Hepatocyte (in vitro differentiated cells): ENCODE measurements around the gene CD80. TPM values are rescaled to one million over a fixed set of nuclear protein-coding genes. Genes with fewer than 3 reads are reported as not detected.

Source experiments
- DNase-seq: peaks from one replicate; pipeline ENCODE4 v3.0.0-alpha.2; 2016; ENCODE audit warnings: low spot score
- H2AFZ ChIP-seq: fragments of 200-600 bp; sonication (generic); 2 replicates; pipeline ENCODE4 v1.6.0; 2016; ENCODE audit warnings: antibody characterized with exemption, mild to moderate bottlenecking
- H3K27ac ChIP-seq: fragments of 200-600 bp; sonication (generic); 2 replicates; pipeline ENCODE4 v1.5.1; 2016; ENCODE audit warnings: mild to moderate bottlenecking
- H3K27me3 ChIP-seq: fragments of 200-600 bp; sonication (generic); 2 replicates; pipeline ENCODE4 v1.6.1; 2016
- H3K36me3 ChIP-seq: fragments of 200-600 bp; sonication (generic); replicated peaks from 2 replicates; pipeline ENCODE4 v1.5.1; 2016; ENCODE audit warnings: low read depth; ENCODE audit not compliant: insufficient read depth
- H3K4me1 ChIP-seq: fragments of 200-600 bp; sonication (generic); 2 replicates; pipeline ENCODE4 v1.5.1; 2016; ENCODE audit warnings: mild to moderate bottlenecking, moderate library complexity; ENCODE audit not compliant: insufficient read depth
- H3K4me2 ChIP-seq: fragments of 200-600 bp; sonication (generic); 2 replicates; pipeline ENCODE4 v1.6.0; 2016
- H3K4me3 ChIP-seq: fragments of 200-600 bp; sonication (generic); 2 replicates; pipeline ENCODE4 v1.5.1; 2016; ENCODE audit warnings: mild to moderate bottlenecking
- H3K79me2 ChIP-seq: fragments of 200-600 bp; sonication (generic); 2 replicates; pipeline ENCODE4 v1.6.0; 2017; ENCODE audit warnings: mild to moderate bottlenecking
- H3K9me2 ChIP-seq: fragments of 200-600 bp; sonication (generic); replicated peaks from 2 replicates; pipeline ENCODE4 v1.6.0; 2017; ENCODE audit warnings: mild to moderate bottlenecking; ENCODE audit not compliant: insufficient read depth
- H3K9me3 ChIP-seq: fragments of 200-600 bp; sonication (generic); 2 replicates; pipeline ENCODE4 v1.5.1; 2016; ENCODE audit warnings: low read depth, mild to moderate bottlenecking
- H4K20me1 ChIP-seq: fragments of 200-600 bp; sonication (generic); 2 replicates; pipeline ENCODE4 v1.6.0; 2016; ENCODE audit warnings: mild to moderate bottlenecking; ENCODE audit not compliant: insufficient read depth, poor library complexity, severe bottlenecking
- EZH2 ChIP-seq: fragments of 200-600 bp; sonication (generic); IDR thresholded peaks from 2 replicates; pipeline ENCODE4 v1.6.1; 2016; ENCODE audit warnings: antibody characterized with exemption, mild to moderate bottlenecking, borderline replicate concordance
- EZH2phosphoT487 ChIP-seq: fragments of 200-600 bp; sonication (generic); IDR thresholded peaks from one replicate; pipeline ENCODE4 v1.6.1; 2018; ENCODE audit warnings: antibody characterized with exemption, mild to moderate bottlenecking, low read depth, moderate library complexity; ENCODE audit not compliant: unreplicated experiment, severe bottlenecking
- WGBS: methylation state at CpG from one replicate; pipeline ENCODE4 v1.1.6; 2016; ENCODE audit warnings: low lambda C conversion rate; ENCODE audit errors: missing lambda C conversion rate; 5-methylcytosine and 5-hydroxymethylcytosine counted together
- polyA plus RNA-seq: library from polyadenylated mRNA; unstranded; fragments of >200 nt; fragmentation: Nextera tagmentation; extraction: Ambion mirVana; gene quantifications from 2 replicates; pipeline ENCODE4 v1.2.1, GENCODE V29; 2016
- total RNA-seq: library from RNA; depleted of rRNA; stranded (reverse); fragments of >200 nt; gene quantifications from 2 replicates; pipeline ENCODE4 v1.2.3, GENCODE V29; 2014
- TF ChIP-seq, protein P1 (sequence below): fragments of 200-600 bp; sonication (generic); IDR thresholded peaks from 2 replicates; pipeline ENCODE4 v1.5.1; 2016; ENCODE audit warnings: antibody characterized with exemption, mild to moderate bottlenecking; ENCODE audit not compliant: poor library complexity

The CD80 gene
- total and polyA plus RNA-seq, 2 experiments from 2014 or later = 0.07 TPM; not detected in 1

DNA sequence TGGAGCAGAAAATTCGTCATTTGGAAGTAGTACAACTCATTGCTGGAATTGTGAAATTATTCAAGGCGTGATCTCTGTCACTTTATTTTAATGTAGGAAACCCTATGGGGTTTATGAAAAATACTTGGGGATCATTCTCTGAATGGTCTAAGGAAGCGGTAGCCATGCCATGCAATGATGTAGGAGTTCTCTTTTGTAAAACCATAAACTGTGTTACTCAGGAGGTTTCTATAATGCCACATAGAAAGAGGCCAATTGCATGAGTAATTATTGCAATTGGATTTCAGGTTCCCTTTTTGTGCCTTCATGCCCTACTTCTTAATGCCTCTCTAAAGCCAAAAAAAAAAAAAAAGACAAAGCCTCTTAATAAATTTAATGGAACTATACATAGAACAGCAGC is 66.6 kb downstream of the CD80 start:
- no peak overlapping the region for H3K4me2 ChIP-seq
- no peaks in the 10 kb centered on the region for H4K20me1 ChIP-seq
- peaks cover 7% of the 10 kb centered on the region for H3K4me1 ChIP-seq
- H3K27me3 ChIP-seq = no peaks in the 10 kb centered on the region
- TF ChIP-seq EZH2phosphoT487 (no peak), EZH2 (no peak)
- TF ChIP-seq, protein P1, sequence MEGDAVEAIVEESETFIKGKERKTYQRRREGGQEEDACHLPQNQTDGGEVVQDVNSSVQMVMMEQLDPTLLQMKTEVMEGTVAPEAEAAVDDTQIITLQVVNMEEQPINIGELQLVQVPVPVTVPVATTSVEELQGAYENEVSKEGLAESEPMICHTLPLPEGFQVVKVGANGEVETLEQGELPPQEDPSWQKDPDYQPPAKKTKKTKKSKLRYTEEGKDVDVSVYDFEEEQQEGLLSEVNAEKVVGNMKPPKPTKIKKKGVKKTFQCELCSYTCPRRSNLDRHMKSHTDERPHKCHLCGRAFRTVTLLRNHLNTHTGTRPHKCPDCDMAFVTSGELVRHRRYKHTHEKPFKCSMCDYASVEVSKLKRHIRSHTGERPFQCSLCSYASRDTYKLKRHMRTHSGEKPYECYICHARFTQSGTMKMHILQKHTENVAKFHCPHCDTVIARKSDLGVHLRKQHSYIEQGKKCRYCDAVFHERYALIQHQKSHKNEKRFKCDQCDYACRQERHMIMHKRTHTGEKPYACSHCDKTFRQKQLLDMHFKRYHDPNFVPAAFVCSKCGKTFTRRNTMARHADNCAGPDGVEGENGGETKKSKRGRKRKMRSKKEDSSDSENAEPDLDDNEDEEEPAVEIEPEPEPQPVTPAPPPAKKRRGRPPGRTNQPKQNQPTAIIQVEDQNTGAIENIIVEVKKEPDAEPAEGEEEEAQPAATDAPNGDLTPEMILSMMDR = no peak
- WGBS = 90% methylated on average over 3 of the region's 3 CpGs
- no peaks in the 10 kb centered on the region for H3K79me2 ChIP-seq
- H2AFZ ChIP-seq = no peak overlapping the region
- no peaks in the 10 kb centered on the region for H3K9me3 ChIP-seq
- no peak for DNase-seq
- H3K27ac ChIP-seq = no peak overlapping the region
- no peak overlapping the region for H3K4me3 ChIP-seq
- no peaks in the 10 kb centered on the region for H3K36me3 ChIP-seq
- no peaks in the 10 kb centered on the region for H3K9me2 ChIP-seq

DNA sequence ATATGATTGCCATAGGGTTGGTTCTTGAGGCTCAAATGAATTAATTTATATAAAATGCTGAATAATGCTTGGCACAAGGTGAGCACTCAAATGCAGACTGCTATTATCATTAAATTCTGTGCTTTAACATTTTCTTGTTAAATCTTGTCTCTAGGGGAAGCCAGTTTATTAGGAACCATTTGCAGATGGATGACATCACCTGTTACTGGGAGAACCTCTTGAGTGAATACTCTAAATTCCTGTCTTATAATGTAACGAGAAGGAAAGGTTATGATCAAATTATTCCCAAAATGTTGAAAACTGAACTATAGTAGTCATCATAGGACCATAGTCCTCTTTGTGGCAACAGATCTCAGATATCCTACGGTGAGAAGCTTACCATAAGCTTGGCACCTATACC is 67.3 kb downstream of the CD80 start:
- no peaks in the 10 kb centered on the region for H3K9me2 ChIP-seq
- no peaks in the 10 kb centered on the region for H3K79me2 ChIP-seq
- H3K36me3 ChIP-seq = no peaks in the 10 kb centered on the region
- no peak overlapping the region for H3K4me2 ChIP-seq
- peaks cover 1% of the 10 kb centered on the region for H3K4me1 ChIP-seq
- H3K9me3 ChIP-seq = no peaks in the 10 kb centered on the region
- TF ChIP-seq, protein P1 = no peak
- TF ChIP-seq EZH2phosphoT487 = no peak
- H4K20me1 ChIP-seq = no peaks in the 10 kb centered on the region
- no peak for DNase-seq
- no peak overlapping the region for H3K4me3 ChIP-seq
- no peaks in the 10 kb centered on the region for H3K27me3 ChIP-seq
- no peak overlapping the region for H3K27ac ChIP-seq
- no peak overlapping the region for H2AFZ ChIP-seq
- WGBS = 96% methylated on average over 2 of the region's 2 CpGs

DNA sequence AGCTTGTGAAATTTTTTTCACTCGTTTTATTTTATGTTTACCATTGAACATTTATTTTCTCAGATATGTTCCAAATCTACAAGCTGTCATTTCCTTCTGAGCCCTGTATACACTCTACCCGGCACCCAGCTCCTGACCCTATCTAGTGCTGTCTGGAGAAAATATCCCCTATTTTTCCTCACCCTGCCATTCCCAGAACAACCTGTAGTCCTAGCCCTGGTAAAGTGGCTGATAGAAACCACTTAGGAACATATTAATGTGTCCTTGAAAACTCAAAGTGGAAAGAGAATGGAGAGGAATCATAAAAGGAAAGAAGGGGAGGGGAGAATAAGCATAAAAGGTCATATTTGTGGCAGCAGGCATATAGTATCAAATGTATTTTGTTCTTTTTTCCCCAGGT is 69.3 kb downstream of the CD80 start:
- Histone ChIP-seq H3K4me1 (no peaks in the 10 kb centered on the region), H3K27ac (no peak overlapping the region), H3K9me3 (no peaks in the 10 kb centered on the region), H4K20me1 (no peaks in the 10 kb centered on the region), H3K9me2 (no peaks in the 10 kb centered on the region), H3K36me3 (no peaks in the 10 kb centered on the region), H2AFZ (no peak overlapping the region), H3K79me2 (no peaks in the 10 kb centered on the region), H3K27me3 (no peaks in the 10 kb centered on the region), H3K4me2 (no peak overlapping the region), H3K4me3 (no peak overlapping the region)
- TF ChIP-seq EZH2 = no peak
- no peak for TF ChIP-seq EZH2phosphoT487
- TF ChIP-seq, protein P1 = no peak
- no peak for DNase-seq
- 91% methylated on average over 2 of the region's 2 CpGs for whole genome bisulfite sequencing

DNA sequence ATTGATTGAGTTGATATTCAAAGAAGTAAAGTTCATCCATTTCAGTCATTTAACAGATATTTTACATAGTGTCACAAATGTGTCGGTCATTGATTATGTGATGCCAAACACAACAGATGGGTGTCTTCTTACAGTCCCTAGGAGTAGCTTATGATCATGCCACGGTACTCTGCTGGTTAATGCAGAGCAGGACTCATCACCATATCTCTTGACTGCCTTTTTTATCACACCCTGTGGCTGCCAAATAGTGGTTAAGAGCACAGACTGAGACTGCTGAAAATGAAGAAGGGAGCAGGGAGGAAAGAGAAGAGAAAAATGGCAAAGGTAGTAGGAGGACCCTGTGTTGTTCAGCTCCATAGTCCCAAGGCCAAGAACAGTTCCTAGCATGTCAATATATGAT is 73.9 kb downstream of the CD80 start:
- no peak overlapping the region for H3K27ac ChIP-seq
- no peak for DNase-seq
- H3K9me3 ChIP-seq = no peaks in the 10 kb centered on the region
- H3K36me3 ChIP-seq = no peaks in the 10 kb centered on the region
- 98% methylated on average over 2 of the region's 2 CpGs for WGBS
- H3K79me2 ChIP-seq = no peaks in the 10 kb centered on the region
- H3K9me2 ChIP-seq = no peaks in the 10 kb centered on the region
- H2AFZ ChIP-seq = no peak overlapping the region
- H4K20me1 ChIP-seq = no peaks in the 10 kb centered on the region
- no peak overlapping the region for H3K4me2 ChIP-seq
- TF ChIP-seq EZH2phosphoT487 = no peak
- no peak for TF ChIP-seq EZH2
- TF ChIP-seq, protein P1 = no peak
- H3K4me3 ChIP-seq = no peak overlapping the region
- H3K4me1 ChIP-seq = no peaks in the 10 kb centered on the region
- no peaks in the 10 kb centered on the region for H3K27me3 ChIP-seq
